ENCODE data around the gene DUSP2.
A peak's percentile ranks its signal among the peaks of the same experiment; 100 is the strongest.
"Not testable (repeated sequence)": the region's sequence is repeated elsewhere in the genome, so short reads cannot be mapped to it uniquely, and the experiment has no call there.

The DUSP2 gene

GRCh38 chr2:96147593-96148201, 2.5 kb upstream of the DUSP2 start:
- no peak for DNase-seq (ENCODE audit: low read depth in 2 of 2)

DNA sequence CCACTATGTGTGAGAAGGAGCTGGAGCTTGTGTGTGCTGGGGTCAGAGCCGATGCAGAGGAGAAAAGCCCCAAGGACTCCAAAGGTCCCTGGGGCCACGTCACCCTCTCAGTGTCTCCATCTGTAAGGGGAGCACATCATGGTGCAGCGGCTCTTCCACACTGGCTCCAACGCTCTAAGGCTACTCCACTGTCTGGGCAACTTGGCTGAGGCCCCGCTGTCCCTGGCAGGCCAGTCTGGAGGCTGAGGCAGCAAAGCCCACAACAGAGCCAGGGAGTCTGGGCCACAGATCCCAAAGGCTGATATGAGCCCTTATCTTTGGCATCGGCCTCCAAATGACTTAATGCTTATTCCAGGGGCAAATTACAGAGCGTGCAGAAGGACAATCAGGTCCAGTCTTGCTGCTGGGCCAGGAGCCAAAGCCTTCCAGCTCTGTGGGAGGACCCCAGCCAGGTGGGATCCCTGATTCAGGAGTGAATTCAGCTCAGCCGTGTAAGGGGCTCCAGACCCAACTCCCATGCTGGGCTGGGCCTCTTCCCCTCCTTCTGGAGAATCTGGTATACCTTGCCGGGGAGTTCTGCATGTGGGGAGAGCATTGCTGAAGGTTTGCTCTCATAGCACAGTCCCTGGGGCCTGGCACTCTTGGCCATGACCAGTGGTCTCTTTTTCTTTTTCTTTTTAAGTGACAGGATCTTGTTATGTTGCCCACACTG, 1.8 kb upstream of the DUSP2 start:
- no peak for DNase-seq (ENCODE audit: low read depth in 2 of 2)

DNA sequence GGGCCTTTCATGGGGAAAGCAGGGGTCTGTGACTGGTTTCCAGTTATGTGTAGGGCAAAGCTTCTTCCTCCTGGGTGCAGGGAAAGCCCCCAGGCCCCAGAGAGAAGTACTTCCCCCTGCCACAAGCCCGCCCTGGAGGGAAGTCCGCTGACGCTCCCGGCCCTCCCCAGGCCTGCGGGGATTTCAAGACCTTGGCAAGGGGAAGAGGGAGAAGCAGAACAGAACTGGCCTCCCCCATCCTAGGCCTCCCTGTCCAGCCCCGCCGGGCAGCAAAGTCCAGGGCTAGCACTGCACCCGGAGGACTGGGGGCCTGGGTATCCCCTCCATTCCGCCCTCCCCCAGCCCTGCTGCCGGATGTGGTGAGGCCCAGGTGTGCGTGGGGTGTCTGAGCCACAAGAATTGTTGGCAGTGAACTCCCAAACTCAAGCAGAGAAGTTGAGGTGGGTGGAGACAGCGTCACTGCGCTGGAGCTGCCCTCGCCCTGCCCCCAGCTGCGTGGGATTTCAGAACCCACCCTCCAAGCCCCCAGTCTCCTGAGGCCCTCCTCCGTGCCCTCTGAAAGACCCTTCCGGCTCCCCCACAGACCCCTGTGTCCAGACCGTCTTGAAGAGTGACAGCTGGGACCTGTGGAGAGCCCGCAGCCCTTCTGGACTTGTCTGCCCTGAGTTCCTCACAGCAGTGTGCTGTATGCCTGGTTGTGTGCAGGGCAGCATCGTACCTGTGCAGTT, 1.1 kb upstream of the DUSP2 start:
- DNase-seq (ENCODE audit: low read depth in 2 of 2): peak; percentile 87 to 89

DNA sequence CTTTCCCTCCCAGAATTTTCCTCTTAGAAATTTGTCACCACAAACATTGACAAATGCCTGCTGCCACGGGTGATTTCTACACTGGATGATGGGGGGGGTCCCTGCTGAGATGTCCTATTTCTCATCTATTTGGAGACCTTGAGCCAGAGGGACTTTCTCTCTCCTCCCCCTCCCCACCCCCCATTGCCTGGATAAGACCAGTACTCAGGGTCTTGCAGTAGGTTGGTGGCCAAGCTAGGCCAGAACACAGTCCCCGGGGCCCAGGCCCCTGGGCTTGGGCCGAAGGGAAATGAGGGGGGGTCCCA, 560 bp upstream of the DUSP2 start:
- DNase-seq (ENCODE audit: low read depth in 2 of 2): no peak

GRCh38 chr2:96144481-96145035, 682 bp downstream of the DUSP2 start:
- peak in 1 of 2 donors; percentile 53 for DNase-seq (ENCODE audit: low read depth in 2 of 2)

GRCh38 chr2:96143848-96144480, 1.3 kb downstream of the DUSP2 start:
- no peak for DNase-seq (ENCODE audit: low read depth in 2 of 2)

DNA sequence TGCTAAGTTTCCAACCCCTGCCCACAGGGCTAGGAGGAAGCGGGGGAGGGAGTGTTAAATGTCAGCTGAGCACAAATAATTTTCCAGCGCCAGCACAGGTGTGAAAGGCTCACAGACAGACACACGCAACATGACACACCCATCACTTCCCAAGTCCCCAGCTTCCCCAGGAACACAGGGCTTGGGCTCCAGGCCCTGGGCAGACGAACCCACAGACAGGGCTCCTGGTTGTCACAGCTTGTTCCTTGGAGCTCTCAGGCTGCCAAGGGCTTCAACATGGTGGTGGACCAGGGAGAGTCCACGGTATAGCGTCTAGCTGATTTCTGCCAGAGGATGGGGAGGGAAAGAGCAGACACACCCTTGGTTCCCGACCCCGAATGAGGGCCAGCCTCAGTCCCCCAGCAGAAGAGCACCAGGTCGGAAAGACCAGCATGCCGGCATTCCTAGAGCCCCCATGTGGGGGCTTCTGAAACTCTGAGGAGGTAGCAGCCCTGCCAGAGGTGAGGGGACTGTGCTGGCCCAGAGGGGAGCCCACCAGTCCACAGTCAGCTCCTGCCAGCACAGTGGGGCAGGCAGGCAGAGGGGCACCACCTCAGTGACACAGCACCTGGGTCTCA, 1.9 kb downstream of the DUSP2 start:
- DNase-seq (ENCODE audit: low read depth in 2 of 2): no peak

DNA sequence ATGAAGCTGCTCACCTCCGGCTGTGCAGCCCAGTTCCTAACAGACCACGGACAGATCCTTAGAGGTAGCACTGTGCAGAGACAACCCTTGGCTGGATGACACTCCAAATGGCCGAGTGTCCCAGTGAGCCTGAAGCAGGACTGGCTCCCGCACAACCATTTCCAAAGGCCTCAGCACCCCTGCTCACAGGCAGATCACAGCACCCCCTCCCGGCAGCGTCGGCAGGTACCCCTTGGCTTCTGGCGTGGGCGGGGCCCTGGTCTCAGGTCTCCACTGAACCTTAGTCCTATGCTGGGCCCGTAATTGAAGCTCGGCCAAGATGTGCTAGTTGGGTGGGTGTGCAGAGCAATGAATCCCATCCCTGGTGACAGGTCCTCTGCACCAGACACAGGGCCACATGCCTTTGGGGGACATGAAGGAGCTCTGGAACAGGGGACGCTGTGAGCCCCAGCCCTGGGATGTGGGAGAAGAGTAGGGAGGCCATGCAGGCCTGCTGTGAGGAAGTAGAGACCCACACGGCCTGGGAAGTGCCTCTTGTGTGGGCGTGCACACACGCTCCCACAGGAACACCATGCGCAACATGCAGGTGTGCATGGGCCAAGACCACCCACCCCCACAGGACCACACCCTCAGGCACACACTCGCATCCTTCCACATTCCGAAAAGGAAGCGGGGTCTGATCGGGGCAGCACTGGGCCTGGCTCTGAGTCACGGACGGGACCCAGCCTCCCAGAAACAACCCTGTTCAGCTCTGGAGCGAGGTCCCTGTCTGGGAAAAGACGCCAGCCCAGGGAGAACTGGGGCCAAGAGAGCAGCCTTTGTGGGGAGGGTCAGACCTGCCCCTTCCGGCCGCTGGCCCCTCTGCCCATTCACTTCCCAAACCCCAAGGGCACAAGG, 2.8 kb downstream of the DUSP2 start:
- peak; percentile 68 to 72 for DNase-seq (ENCODE audit: low read depth in 2 of 2)

GRCh38 chr2:96141624-96141967, 3.6 kb downstream of the DUSP2 start:
- not testable (repeated sequence) for DNase-seq (ENCODE audit: low read depth in 2 of 2)

- no peak for DNase-seq (ENCODE audit: low read depth in 2 of 2)
Measured at GRCh38 chr2:96140941-96141623, 4.2 kb downstream of the DUSP2 start.

DNA sequence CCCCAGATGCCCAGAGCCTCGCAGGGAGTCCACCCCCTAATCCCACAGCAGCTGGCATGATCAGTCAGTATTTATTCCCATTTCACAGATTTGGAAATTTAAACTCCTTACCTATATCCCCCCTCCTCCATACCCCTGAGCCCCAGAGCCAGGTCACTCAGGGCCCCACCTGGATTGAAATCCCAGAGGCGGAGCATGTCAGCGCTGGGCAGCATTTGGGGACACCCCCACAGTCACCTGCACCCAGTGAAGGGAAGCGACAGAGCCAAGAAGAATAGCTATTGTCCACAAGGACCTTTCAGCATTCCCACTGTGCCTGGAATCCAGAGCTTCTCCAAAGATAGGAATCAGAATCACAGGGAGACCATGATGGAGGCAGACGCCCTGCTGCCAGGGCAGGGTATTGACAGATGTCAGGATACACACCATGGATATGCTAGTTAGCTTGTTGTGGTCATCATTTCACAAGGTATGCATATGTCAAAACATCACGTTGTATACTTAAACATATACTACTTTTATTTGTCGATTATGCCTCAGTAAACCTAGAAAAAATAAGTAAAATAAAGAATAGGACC, 6.0 kb downstream of the DUSP2 start:
- DNase-seq (ENCODE audit: low read depth in 2 of 2): no peak

- no peak for DNase-seq (ENCODE audit: low read depth in 2 of 2)
Measured at GRCh38 chr2:96138179-96139145, 6.8 kb downstream of the DUSP2 start, which contains the start of gene ASTL. TSS of gene ASTL (minus strand) at chr2:96138502. CDS start at chr2:96138436, 66 bp downstream.

- no peak for DNase-seq (ENCODE audit: low read depth in 2 of 2)
Measured at GRCh38 chr2:96137321-96138178, 7.7 kb downstream of the DUSP2 start.

- no peak for DNase-seq (ENCODE audit: low read depth in 2 of 2)
Measured at GRCh38 chr2:96136129-96136720, 9.0 kb downstream of the DUSP2 start.

DNA sequence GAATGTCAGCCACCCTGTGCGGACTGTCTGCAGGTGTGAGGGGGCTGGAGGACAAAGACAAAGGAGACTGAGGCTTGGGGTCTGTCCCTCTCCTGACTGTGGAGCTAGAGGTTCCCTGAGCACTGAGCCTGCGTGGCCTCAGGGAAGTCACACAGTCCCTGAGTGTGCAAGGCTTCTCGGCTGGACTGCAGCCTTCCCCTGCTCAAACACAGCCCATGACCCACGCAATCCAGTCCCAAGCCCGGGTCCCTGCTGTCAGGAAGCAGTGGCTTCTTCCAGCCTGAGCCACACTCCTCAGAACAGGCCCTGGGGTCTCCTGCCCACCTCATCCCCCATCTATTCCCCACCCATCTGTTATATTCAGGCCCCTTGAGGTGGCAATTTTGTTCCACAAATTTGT, 9.6 kb downstream of the DUSP2 start:
- no peak for DNase-seq (ENCODE audit: low read depth in 2 of 2)

GRCh38 chr2:96135171-96135570, 10.1 kb downstream of the DUSP2 start:
- no peak for DNase-seq (ENCODE audit: low read depth in 2 of 2)

- DNase-seq (ENCODE audit: low read depth in 2 of 2): no peak
Measured at GRCh38 chr2:96134421-96134820, 10.8 kb downstream of the DUSP2 start.

Measured in stimulated activated CD8-positive, alpha-beta memory T cell treated with anti-CD3 and anti-CD28 coated beads, Interleukin-7, amount 100 ng/mL, for 4 hours (primary cell).